LHCN-M2 (cell line): ENCODE measurements around the gene SLC6A20. TPM values are rescaled to one million over a fixed set of nuclear protein-coding genes. Genes with fewer than 3 reads are reported as not detected.
"Not testable (repeated sequence)": the region's sequence is repeated elsewhere in the genome, so short reads cannot be mapped to it uniquely, and the experiment has no call there.

ENCODE experiments used
- DNase-seq: peaks from one replicate; pipeline ENCODE4 v3.0.0-alpha.2; 2012; ENCODE audit warnings: low read depth
- total RNA-seq: library from RNA; depleted of rRNA; stranded (reverse); fragments of >200 nt; gene quantifications from 2 replicates; pipeline ENCODE4 v1.2.3, GENCODE V29; 2014

SLC6A20 gene
- total RNA-seq, 1 experiment from 2014 or later = not detected

- peak; percentile 45 for DNase-seq
Observed at GRCh38 chr3:45760878-45761711, 35.2 kb downstream of the SLC6A20 start.

- DNase-seq = no peak
Observed at GRCh38 chr3:45759851-45760250, 36.5 kb downstream of the SLC6A20 start.

GRCh38 chr3:45758871-45759270 lies 37.5 kb downstream of the SLC6A20 start:
- DNase-seq = no peak

GRCh38 chr3:45757141-45757540 lies 39.2 kb downstream of the SLC6A20 start:
- not testable (repeated sequence) for DNase-seq

- no peak for DNase-seq
Observed at GRCh38 chr3:45756055-45756454, 40.3 kb downstream of the SLC6A20 start.

- no peak for DNase-seq
Observed at GRCh38 chr3:45754461-45754860, 41.9 kb downstream of the SLC6A20 start.

- peak; percentile 16 for DNase-seq
Observed at GRCh38 chr3:45753095-45753494, 43.2 kb downstream of the SLC6A20 start.

- no peak for DNase-seq
Observed at GRCh38 chr3:45751537-45752242, 44.6 kb downstream of the SLC6A20 start.

GRCh38 chr3:45749880-45750279 lies 46.5 kb downstream of the SLC6A20 start:
- DNase-seq = no peak

- DNase-seq = not testable (repeated sequence)
Observed at GRCh38 chr3:45749036-45749600, 47.2 kb downstream of the SLC6A20 start.

GRCh38 chr3:45748068-45748467 lies 48.3 kb downstream of the SLC6A20 start:
- DNase-seq = peak; percentile 38

GRCh38 chr3:45746777-45747622 lies 49.3 kb downstream of the SLC6A20 start:
- DNase-seq = no peak

GRCh38 chr3:45746165-45746776 lies 50.1 kb downstream of the SLC6A20 start:
- no peak for DNase-seq

- DNase-seq = no peak
Observed at GRCh38 chr3:45742461-45743089, 53.8 kb downstream of the SLC6A20 start.

GRCh38 chr3:45741742-45742460 lies 54.4 kb downstream of the SLC6A20 start:
- DNase-seq = no peak

- DNase-seq = no peak
Observed at GRCh38 chr3:45741247-45741646, 55.1 kb downstream of the SLC6A20 start.

- DNase-seq = no peak
Observed at GRCh38 chr3:45739991-45740390, 56.3 kb downstream of the SLC6A20 start.

- DNase-seq = no peak
Observed at GRCh38 chr3:45737234-45737633, 59.1 kb downstream of the SLC6A20 start.

GRCh38 chr3:45736707-45737106 lies 59.6 kb downstream of the SLC6A20 start:
- DNase-seq = no peak
